Glutamatergic neuron (in vitro differentiated cells): ENCODE measurements around the gene PTBP1. TPM values are rescaled to one million over a fixed set of nuclear protein-coding genes. Genes with fewer than 3 reads are reported as not detected.

ENCODE experiments used
- DNase-seq: peaks from one replicate; pipeline ENCODE4 v3.0.0; 2022
- H3K27ac Mint-ChIP-seq: one replicate; pipeline ENCODE4 v1.8.0; 2020; ENCODE audit warnings: mild to moderate bottlenecking, mixed read lengths, inconsistent platforms; ENCODE audit not compliant: unreplicated experiment
- H3K27me3 Mint-ChIP-seq: one replicate; pipeline ENCODE4 v1.8.0; 2020; ENCODE audit warnings: mild to moderate bottlenecking, moderate library complexity, mixed read lengths, inconsistent platforms; ENCODE audit not compliant: unreplicated experiment
- H3K36me3 Mint-ChIP-seq: one replicate; pipeline ENCODE4 v1.8.0; 2020; ENCODE audit warnings: mild to moderate bottlenecking, mixed read lengths, inconsistent platforms; ENCODE audit not compliant: unreplicated experiment
- H3K4me1 Mint-ChIP-seq: one replicate; pipeline ENCODE4 v1.8.0; 2020; ENCODE audit warnings: mild to moderate bottlenecking, low read depth, mixed read lengths, inconsistent platforms; ENCODE audit not compliant: unreplicated experiment
- H3K4me3 Mint-ChIP-seq: one replicate; pipeline ENCODE4 v1.8.0; 2020; ENCODE audit warnings: mild to moderate bottlenecking, mixed read lengths, inconsistent platforms; ENCODE audit not compliant: unreplicated experiment
- H3K9me3 Mint-ChIP-seq: one replicate; pipeline ENCODE4 v1.8.0; 2020; ENCODE audit warnings: mild to moderate bottlenecking, moderate library complexity, mixed read lengths, inconsistent platforms; ENCODE audit not compliant: unreplicated experiment
- total RNA-seq: library from RNA; stranded (reverse); fragmentation: NEBNext Ultra II Directional; extraction: Animal tissue kit (Norgen Biotek cat#: 25700); gene quantifications from one replicate; pipeline ENCODE4 v1.2.1, GENCODE V29; 2021; ENCODE audit not compliant: unreplicated experiment
- TF ChIP-seq, protein P1 (sequence below): fragments of 200-600 bp; sonication (generic); IDR thresholded peaks from one replicate; pipeline ENCODE4 v1.5.0; 2021; ENCODE audit not compliant: partially characterized antibody, unreplicated experiment

PTBP1 gene
- total RNA-seq, 1 donor from 2014 or later = 244 TPM

DNA sequence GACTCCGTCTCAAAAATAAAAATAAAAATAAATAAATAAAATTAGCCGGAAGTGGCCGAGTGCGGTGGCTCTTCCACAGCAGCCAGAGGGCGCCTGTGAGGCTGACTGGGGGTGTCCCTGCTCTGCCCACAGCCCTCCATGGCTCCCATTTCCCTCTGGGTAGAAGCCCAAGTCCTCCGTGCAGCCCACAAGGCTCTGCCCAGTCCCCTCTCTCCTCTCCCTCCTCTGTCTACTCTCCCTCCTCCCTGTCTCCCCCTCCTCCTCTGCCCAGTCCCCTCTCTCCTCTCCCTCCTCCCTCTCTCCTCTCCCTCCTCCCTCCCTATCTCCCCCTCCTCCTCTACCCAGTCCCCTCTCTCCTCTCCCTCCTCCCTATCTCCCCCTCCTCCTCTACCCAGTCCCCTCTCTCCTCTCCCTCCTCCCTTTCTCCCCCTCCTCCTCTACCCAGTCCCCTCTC lies 25.9 kb upstream of the PTBP1 start:
- H3K27ac Mint-ChIP-seq = no peak overlapping the region
- TF ChIP-seq, protein P1, sequence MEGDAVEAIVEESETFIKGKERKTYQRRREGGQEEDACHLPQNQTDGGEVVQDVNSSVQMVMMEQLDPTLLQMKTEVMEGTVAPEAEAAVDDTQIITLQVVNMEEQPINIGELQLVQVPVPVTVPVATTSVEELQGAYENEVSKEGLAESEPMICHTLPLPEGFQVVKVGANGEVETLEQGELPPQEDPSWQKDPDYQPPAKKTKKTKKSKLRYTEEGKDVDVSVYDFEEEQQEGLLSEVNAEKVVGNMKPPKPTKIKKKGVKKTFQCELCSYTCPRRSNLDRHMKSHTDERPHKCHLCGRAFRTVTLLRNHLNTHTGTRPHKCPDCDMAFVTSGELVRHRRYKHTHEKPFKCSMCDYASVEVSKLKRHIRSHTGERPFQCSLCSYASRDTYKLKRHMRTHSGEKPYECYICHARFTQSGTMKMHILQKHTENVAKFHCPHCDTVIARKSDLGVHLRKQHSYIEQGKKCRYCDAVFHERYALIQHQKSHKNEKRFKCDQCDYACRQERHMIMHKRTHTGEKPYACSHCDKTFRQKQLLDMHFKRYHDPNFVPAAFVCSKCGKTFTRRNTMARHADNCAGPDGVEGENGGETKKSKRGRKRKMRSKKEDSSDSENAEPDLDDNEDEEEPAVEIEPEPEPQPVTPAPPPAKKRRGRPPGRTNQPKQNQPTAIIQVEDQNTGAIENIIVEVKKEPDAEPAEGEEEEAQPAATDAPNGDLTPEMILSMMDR = peak; percentile 30
- peak; percentile 71 for DNase-seq
- no peaks in the 10 kb centered on the region for H3K27me3 Mint-ChIP-seq
- H3K4me1 Mint-ChIP-seq = no peaks in the 10 kb centered on the region
- H3K4me3 Mint-ChIP-seq = no peak overlapping the region
- no peaks in the 10 kb centered on the region for H3K36me3 Mint-ChIP-seq
- H3K9me3 Mint-ChIP-seq = peaks cover 4% of the 10 kb centered on the region

DNA sequence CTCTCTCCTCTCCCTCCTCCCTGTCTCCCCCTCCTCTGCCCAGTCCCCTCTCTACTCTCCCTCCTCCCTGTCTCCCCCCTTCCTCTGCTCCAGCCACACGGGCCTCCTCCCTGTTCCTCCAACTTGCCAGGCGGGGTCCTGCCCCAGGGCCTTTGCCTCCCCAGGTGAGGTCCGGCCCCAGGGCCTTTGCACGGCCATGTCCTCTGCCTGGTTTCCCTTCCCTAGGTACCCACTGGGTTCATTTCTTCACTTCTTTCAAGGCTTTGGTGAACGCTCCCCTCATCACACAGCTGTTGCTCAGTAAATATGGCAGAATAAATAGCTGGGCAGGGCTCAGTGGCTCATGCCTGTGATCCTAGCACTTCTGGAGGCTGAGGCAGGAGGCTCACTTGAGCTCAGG lies 25.2 kb upstream of the PTBP1 start:
- DNase-seq = no peak
- TF ChIP-seq, protein P1 = no peak
- peaks cover 4% of the 10 kb centered on the region for H3K9me3 Mint-ChIP-seq
- H3K4me1 Mint-ChIP-seq = peaks cover 3% of the 10 kb centered on the region
- peaks cover 3% of the 10 kb centered on the region for H3K27me3 Mint-ChIP-seq
- H3K27ac Mint-ChIP-seq = no peak overlapping the region
- H3K4me3 Mint-ChIP-seq = no peak overlapping the region
- H3K36me3 Mint-ChIP-seq = no peaks in the 10 kb centered on the region

DNA sequence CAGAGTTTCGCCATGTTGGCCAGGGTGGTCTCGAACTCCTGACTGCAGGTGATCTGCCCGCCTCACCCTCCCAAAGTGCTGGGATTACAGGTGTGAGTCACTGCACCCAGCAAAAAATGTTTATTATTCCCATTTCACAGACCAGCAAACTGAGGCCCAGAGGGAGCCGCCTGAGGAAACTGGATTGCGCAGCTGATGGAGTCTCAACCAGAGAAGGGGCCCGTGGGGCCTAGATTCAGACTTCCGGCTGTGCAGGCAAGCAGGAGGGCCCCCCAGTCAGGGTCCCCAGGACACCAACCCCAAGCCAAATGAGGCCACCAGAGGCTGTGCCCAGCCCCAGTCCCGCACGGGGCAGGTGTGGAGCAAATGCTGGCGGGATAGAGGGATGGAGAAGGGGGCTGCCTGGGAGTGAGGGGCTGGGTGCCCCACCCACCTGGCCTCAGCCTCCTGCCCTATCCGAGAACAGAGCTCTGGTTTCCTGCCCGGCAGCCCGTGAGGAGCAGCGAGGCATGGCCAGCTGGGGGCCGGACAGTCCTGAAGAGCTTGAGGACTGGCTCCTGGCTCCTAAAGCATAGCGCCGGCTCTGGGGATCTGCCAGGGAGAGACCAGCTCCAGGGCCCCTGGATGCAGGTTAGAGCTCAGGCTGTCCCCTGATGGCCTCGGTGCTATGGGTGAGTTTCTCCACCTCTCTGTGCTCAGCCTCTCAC lies 24.4 kb upstream of the PTBP1 start:
- no peak overlapping the region for H3K27ac Mint-ChIP-seq
- peaks cover 4% of the 10 kb centered on the region for H3K9me3 Mint-ChIP-seq
- H3K4me3 Mint-ChIP-seq = no peak overlapping the region
- H3K27me3 Mint-ChIP-seq = peaks cover 3% of the 10 kb centered on the region
- DNase-seq = no peak
- H3K36me3 Mint-ChIP-seq = no peaks in the 10 kb centered on the region
- TF ChIP-seq, protein P1 = no peak
- peaks cover 3% of the 10 kb centered on the region for H3K4me1 Mint-ChIP-seq

DNA sequence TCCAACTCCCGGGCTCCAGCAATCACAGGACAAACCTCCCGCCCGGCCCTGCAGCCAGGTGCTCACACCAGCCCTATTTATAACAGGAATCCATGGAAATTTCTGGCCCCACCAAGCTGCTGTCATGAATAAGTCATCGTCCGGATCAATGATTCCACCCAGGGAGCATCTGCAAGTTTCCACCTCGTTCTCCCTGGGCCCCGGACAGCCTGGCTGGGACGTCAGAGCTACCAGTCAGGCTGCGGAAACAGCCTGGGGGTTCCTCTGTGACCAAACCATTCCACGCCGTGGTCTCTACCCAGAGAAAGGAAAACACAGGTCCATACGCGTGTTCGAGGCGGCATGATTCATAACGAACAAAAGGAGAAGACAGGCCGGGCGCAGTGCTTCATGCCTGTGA lies 20.7 kb upstream of the PTBP1 start:
- peak; percentile 71 for DNase-seq
- H3K27me3 Mint-ChIP-seq = peaks cover 3% of the 10 kb centered on the region
- H3K4me1 Mint-ChIP-seq = peaks cover 4% of the 10 kb centered on the region
- no peaks in the 10 kb centered on the region for H3K36me3 Mint-ChIP-seq
- peak overlapping the region; percentile 93 for H3K27ac Mint-ChIP-seq
- H3K4me3 Mint-ChIP-seq = peak overlapping the region; percentile 58
- peaks cover 7% of the 10 kb centered on the region for H3K9me3 Mint-ChIP-seq
- TF ChIP-seq, protein P1 = no peak

DNA sequence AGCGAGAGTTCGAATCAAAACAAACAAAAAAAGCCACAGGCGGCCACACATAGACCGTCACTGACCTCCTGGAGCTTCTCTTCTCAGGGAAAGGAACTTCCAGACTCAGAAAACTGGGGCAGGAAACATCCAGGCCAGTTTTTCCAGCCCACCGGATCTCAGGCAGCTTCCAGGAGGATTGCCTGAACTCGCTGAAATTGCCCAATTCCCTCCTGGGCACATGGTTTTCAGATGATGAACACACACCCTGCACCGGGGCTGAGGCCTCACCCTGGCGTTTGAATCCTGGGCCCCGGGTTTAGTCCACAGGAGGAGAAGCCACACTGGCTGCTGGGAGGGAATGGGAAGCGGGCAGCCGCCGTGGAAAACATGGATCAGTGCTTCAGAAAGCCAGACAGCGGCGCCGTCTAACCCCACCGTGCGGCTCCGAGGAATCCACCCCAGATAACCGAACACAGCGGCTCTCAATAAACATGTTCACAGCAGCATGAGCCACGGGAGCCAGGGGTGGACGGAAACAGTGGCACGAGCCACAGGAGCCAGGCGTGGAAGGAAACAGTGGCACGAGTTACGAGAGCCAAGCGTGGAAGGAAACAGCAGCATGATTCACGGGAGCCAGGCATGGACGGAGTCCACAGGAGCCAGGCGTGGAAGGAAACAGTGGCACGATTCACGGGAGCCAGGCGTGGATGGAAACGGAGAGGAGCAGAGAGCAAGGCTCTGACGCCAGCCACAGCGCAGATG lies 18.2 kb upstream of the PTBP1 start:
- no peak overlapping the region for H3K4me3 Mint-ChIP-seq
- peaks cover 7% of the 10 kb centered on the region for H3K9me3 Mint-ChIP-seq
- H3K27me3 Mint-ChIP-seq = peaks cover 7% of the 10 kb centered on the region
- DNase-seq = no peak
- H3K27ac Mint-ChIP-seq = no peak overlapping the region
- H3K36me3 Mint-ChIP-seq = no peaks in the 10 kb centered on the region
- peaks cover 9% of the 10 kb centered on the region for H3K4me1 Mint-ChIP-seq
- TF ChIP-seq, protein P1 = no peak
